T-helper 2 cell treated with Interferon-gamma antibody and Interleukin-4, amounts not matched to agents 100 ng/mL and 5 ng/mL, for 36 hours (primary cell): ENCODE results near the gene LRP1. TPM values are rescaled to one million over a fixed set of nuclear protein-coding genes. Genes with fewer than 3 reads are reported as not detected.

Source experiments
- intact Hi-C: fragments of 100-400 bp; cut with micrococcal nuclease; formaldehyde crosslinking; loops from one replicate; pipeline ENCODE4 v1.15.1; 2023
- total RNA-seq: library from RNA; stranded (reverse); gene quantifications from 2 replicates; pipeline ENCODE4 v1.2.3, GENCODE V29; 2022

Gene LRP1
- total RNA-seq, 1 donor from 2014 or later = 0.91 TPM

GRCh38 chr12:57131896-57132744, 3.8 kb downstream of the LRP1 start:
- intact Hi-C loops = no loop called here

GRCh38 chr12:57133013-57133569, 4.8 kb downstream of the LRP1 start:
- intact Hi-C loops = no loop called here

GRCh38 chr12:57133916-57134315, 5.6 kb downstream of the LRP1 start:
- intact Hi-C loops = no loop called here

GRCh38 chr12:57134949-57135348, 6.7 kb downstream of the LRP1 start:
- intact Hi-C loops = no loop called here

- intact Hi-C loops = no loop called here
Measured at GRCh38 chr12:57135527-57136326, 7.4 kb downstream of the LRP1 start.

GRCh38 chr12:57138526-57139272, 10.4 kb downstream of the LRP1 start:
- intact Hi-C loops = no loop called here

- intact Hi-C loops = no loop called here
Measured at GRCh38 chr12:57139796-57140649, 11.7 kb downstream of the LRP1 start.

- intact Hi-C loops = no loop called here
Measured at GRCh38 chr12:57141249-57141648, 13.0 kb downstream of the LRP1 start.

GRCh38 chr12:57142121-57142520, 13.8 kb downstream of the LRP1 start:
- intact Hi-C loops = no loop called here

GRCh38 chr12:57142727-57143126, 14.4 kb downstream of the LRP1 start:
- intact Hi-C loops = no loop called here

- intact Hi-C loops = no loop called here
Measured at GRCh38 chr12:57143454-57143853, 15.2 kb downstream of the LRP1 start.

GRCh38 chr12:57145460-57146059, 17.3 kb downstream of the LRP1 start:
- intact Hi-C loops = no loop called here

- intact Hi-C loops = no loop called here
Measured at GRCh38 chr12:57146092-57146491, 17.8 kb downstream of the LRP1 start.

GRCh38 chr12:57146961-57147944, 19.0 kb downstream of the LRP1 start, which contains the start of gene LRP1-AS:
Gene LRP1-AS (minus strand): TSS chr12:57147619.
- intact Hi-C loops = no loop called here

- intact Hi-C loops = no loop called here
Measured at GRCh38 chr12:57148469-57149244, 20.4 kb downstream of the LRP1 start.

- intact Hi-C loops = no loop called here
Measured at GRCh38 chr12:57149245-57149900, 21.1 kb downstream of the LRP1 start.

GRCh38 chr12:57150400-57151000, 22.2 kb downstream of the LRP1 start:
- intact Hi-C loops = no loop called here
